Activated T-cell treated with anti-CD3 and anti-CD28 coated beads for 4 hours (primary cell): ENCODE data around the gene UBQLN1.
"Not testable (repeated sequence)": the region's sequence is repeated elsewhere in the genome, so short reads cannot be mapped to it uniquely, and the experiment has no call there.

ENCODE experiments used
- DNase-seq: peaks from one replicate; pipeline ENCODE4 v3.0.0-alpha.2; 2020

Gene UBQLN1

DNA sequence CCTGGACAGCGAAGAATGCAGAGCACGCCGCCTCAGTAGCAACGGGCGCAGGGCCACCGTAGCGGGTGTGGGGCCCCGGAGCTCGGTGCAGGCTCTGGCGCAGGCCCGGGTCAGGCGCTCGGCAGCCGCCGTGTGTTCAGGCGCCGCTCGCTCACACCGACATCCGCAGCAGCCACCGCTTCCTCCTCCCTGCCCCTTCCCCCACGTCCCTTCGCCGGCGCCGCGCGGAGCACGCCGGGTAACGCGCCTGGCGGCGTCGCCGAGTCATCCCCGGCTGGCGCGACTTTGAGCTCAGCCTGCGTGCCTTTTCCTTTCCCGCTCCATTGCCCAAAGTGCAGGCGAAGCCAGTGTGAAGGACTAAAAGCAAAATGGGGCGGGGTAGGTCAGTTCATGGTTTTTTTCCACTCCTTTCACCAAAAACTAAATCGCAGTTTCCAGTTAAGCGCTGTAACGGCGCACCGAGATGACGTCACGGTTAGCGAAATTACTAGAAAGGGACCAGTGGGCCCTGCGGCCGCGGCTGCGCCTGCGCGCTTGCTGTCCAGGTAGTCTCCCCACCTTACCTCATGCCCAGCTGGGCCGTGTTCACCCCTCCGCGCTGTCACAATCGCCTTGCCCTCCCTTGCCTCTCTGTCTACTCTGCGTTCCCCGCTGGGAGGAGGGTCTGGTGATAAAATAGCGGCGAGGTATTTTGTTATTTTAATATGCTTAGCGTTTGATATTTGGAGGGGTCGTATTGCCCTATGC is at the start of gene UBQLN1:
Gene UBQLN1 (minus strand): TSS at position 191 of the 747 bp plus-strand sequence. CDS start 279 bp downstream, outside the sequence.
- peak; percentile 87 for DNase-seq

DNA sequence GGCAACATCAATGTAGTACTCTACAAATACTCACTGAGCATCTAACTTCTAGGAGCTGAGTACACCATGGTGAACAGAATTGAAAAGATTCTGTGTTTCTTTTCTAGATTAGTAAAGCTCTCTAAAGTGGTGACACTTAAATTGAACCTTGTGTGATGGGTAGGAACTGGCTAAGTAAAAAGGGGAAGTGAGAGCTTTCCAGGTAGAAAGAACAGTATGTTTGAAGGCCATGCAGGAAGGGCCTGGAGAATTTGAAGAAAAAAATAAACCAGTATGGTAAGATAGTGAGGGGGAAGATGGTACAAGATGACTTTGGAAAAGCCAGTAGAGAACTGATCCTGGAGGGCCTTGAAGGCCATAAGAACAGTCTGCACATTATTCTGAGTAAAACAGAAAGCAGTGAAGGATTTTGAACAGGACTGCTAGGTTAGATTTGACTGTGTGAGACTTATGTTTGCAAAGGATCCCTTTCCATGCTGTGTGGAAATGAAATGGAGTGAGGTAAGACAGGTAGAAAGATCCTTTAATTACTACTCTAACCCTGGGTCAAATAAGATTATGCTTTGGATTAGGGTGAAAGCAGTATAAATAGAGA is 46.7 kb upstream of the UBQLN1 start:
- DNase-seq = no peak

DNA sequence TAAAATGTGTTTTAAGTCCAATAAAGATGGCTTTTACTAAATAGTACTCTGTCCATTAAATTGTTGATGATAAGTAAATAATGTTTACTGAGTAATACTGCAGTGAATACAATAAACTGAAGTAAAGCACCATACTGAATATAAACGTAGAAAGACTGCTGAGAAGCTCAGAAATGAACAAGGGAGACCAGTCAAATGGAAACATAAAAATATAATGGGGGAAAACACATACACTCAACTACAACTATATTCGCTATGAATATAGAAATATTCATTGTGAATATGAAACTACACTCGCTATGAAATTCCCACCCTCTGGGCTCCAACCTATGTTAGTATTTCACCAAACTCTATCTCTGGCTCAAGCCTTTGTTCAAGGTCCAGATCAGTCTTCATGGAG is 41.9 kb upstream of the UBQLN1 start:
- DNase-seq = no peak

DNA sequence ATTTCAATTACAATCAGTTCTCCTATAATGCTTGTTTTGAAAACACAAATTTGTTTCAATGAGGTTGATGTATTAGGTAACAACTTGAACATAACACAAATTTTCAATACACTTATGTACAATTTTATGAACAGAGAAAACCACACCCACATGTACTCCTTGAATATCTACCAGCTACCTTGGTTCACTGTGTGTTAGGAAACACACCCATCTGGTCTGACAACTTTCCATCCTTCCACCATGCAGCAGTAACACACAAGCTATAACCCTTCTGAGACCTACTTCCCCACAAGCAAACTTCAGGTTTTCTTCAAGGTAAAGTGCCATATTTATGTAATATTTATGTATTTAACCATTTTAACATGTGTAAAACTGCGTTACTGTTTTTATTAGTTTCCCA is 36.4 kb upstream of the UBQLN1 start:
- DNase-seq = no peak

DNA sequence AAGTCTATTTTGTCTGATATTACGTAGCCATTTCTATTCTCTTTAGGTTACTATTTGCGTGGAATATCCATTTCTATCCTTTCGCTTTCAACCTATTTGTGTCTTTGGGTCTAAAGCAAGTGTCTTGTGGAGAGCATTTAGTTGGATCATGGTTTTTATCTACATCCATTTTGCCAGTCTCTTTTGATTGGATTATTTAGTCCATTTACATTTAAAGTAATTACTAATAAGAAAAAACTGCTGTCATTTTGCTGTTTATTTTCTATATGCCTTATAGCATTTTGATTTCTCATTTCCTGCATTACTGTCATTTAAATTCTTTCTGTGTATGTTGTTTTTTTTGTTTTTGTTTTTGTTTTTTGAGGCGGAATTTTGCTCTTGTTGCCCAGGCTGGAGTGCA is 26.0 kb upstream of the UBQLN1 start:
- DNase-seq = no peak

DNA sequence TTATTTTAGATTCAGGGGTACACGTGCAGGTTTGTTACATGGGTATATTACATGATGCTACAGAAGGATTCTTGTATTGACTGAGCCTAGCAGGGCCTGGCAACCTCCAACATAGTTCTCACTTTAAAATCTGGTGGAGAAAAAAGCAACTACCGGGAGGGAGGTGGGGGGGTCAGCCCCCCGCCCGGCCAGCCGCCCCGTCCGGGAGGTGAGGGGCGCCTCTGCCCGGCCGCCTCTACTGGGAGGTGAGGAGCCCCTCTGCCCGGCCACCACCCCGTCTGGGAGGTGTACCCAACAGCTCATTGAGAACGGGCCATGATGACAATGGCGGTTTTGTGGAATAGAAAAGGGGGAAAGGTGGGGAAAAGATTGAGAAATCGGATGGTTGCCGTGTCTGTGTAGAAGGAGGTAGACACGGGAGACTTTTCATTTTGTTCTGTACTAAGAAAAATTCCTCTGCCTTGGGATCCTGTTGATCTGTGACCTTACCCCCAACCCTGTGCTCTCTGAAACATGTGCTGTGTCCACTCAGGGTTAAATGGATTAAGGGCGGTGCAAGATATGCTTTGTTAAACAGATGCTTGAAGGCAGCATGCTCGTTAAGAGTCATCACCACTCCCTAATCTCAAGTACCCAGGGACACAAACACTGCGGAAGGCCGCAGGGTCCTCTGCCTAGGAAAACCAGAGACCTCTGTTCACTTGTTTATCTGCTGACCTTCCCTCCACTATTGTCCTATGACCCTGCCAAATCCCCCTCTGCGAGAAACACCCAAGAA is 21.0 kb upstream of the UBQLN1 start:
- not testable (repeated sequence) for DNase-seq

DNA sequence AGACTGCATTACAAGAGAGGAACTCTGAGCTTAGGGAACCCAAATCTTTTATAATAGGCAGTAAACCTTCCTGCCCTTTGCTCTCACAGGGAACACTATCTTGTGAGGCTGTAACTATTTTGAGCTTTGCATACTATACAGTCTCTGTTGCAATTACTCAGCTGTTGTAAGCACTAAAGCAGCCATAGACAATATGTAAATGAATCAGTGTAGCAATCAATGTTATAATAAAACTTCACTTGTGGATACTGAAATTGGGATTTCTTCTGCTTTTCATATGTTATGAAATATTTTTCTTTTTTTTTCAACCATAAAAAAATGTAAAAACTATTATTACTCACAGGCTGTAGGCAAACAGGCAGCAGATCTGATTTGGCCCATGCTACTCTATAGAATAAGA is 16.7 kb upstream of the UBQLN1 start:
- no peak for DNase-seq

DNA sequence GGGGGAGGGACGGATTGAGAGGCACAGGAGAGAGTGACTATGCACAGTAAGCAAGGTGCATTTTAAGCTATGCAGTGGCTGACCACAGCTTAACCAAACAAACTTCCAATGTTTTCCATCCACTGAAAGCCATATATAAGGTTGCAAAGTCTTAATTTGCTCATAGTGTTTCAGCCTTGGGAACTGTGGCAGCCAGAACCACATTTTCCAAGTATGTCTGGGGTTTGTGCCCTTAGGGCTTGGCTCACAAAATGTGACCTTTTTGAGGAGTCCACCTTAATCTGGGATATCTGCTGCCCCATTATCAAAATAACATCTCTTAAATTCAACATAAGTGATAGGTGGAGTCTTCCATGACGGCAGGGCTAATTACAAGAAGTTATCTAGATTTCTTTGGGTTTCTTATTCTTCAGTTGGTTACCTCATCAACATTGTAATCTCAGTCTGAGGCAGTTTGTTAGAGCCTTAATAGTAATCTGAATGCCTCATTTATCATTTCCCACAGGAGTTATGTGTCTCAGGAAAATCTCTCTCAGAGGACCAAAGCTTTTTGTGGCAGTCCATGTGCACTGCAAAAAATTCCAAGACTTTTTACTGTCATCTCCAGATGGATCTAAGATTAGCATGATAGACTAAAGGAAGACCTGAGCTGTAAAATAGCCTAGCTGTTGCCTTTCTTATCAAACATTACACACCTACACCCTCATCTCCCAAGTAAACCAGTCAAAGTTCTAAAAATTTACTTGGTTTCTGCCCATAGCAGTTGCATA is 15.2 kb upstream of the UBQLN1 start:
- DNase-seq = no peak

DNA sequence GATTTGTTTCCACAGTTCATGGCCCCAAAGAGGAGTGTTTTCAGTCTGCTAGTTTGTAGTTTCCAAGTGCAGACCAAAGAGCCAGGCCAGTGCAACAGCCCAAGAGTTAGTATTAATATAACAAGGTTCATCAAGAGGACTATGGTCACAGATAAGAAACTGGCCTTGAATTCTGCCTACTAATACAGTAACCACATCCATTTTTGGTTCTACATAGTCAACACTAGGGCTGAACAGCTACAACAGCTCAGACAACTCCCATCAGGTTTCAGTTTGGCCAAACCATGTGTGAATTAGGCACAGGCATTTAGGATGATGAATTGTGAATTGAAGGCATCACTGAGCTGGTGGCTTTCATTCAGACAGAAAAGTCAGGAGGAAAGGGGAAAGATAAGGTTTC is 13.8 kb upstream of the UBQLN1 start:
- no peak for DNase-seq

DNA sequence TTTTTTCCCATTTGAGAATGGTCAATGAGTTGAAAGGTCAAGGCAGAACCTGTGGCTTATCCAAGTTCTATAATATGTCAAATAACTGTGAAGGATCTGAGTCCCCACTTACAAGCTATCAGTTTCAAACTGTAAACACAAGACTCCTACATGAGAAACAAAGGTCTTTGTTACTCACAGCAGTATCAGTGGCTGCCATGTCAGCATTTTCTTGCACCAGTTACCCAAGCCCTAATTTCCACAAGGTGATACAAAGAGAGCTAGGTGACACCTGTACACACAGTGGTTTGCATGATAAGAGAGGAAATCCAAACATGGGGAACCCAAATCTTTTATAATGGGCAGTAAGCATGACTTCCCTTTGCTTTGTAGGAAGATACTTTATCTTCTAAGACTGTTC is 8.0 kb upstream of the UBQLN1 start:
- no peak for DNase-seq

DNA sequence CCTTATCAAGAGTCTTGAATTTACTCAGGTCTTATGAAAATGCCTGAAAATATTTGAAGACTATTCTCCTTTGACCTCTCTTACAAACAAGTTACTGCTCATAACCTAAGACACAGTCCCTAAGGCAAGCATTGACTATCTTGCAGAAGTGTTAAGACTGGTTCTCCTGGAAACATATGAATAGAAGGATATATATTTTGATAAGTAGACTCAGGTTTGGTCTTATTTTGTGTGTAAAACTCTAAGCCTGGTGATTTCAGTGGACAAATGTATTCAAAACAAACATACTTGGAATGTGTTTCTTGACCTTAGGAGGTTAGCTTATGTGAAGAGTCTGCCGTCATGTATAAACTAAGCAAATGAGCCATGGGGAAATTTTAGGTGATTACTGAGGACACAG is 7.5 kb upstream of the UBQLN1 start:
- no peak for DNase-seq

DNA sequence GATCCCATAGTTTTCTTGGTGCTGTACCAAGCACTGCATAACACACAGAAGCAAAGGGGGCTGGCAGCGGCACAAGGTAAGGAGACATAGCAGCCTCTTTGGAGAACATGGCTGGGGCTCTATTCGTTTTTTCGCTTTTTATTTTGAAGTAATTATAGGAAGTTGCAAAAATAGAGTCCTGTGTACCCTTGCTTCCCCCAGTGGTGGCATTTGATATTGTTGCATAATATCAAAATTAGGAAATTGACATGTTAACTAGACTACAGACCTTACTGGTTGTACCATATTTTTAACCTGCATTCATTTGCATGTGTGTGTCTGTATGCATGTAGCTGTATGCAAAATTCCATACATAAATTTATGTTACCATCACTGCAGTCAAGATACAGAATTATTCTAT is 6.6 kb upstream of the UBQLN1 start:
- no peak for DNase-seq

DNA sequence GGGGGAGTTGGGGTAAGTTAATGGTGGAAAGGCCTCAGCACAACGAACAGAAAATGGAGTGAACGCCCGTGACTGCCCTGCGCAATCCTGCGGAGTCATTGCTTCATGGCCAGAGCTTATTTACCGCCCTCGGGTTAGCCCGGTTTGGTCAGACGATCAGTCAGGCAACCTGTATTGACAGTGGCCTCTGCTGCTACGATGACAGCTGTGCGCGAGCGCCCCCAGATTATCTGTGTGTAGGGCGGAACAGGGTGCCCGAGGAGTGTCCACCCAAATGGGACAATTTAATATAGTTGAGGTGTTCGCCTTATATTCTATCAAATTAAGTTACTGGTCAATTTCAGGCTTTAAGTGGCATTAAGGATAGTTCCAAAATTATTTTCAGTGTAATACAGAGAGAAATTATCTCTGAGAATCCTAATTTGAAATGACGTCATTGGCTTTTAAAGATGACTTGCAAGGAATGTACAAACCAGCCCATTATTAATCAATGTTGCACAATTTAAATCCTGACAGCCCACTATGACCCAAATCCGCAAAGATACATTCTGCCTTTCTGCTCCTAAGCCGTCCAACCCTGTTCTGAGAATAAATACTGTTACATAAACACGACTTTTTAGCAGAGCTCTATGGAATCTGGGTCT is 879 bp upstream of the UBQLN1 start:
- peak; percentile 32 for DNase-seq

DNA sequence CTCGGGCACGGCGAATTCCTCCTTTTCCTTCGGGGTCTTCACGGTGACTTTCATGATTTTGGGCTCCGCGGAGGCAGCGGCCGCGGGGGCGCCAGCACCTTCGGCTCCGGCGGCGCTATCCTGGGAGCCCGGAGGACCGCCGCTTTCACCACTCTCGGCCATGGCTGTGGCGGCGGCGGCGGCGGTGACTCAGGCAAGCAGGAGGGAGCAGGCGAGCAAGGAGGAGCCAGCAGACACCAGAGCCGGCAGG is 315 bp downstream of the UBQLN1 start:
- DNase-seq = peak; percentile 55

DNA sequence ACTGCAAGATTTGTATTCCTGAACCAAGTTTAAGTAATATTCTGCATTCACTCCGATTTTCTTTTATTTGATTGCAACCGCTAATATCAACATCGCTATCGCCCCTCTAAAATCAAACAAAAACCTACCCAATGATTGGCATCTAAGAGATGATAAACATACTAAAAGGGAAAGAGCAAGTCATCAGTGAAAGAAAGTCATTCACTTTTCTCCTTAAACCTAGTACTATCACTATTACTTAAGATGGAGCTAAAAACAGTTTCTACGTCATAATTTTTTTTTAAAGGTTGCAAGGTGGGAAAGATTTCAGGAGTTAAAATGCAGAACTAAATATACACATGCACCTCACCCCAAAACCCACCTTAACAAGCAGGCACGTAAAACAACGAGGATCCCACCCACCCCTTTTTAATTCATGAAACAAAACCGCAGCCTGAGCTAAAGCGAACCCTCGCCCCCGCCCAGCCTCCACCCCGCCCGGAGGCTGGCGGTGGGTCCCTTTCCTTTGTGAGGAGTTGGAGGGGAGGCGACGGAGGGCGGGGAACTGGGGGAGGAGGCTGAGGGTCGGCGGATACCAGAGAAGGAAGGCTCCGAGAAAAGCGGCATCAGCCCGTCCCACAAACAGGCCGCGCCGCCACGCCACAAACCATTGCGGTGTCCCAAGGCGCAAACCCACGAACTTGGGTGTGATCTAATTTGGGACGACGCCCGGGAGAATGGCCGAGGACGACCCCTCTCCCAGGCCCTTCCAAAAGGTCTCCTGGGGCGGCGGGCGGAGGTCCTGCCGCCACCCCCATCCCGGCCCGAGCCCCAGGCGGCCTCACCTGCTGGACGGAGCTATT is 861 bp downstream of the UBQLN1 start:
- peak; percentile 58 for DNase-seq

DNA sequence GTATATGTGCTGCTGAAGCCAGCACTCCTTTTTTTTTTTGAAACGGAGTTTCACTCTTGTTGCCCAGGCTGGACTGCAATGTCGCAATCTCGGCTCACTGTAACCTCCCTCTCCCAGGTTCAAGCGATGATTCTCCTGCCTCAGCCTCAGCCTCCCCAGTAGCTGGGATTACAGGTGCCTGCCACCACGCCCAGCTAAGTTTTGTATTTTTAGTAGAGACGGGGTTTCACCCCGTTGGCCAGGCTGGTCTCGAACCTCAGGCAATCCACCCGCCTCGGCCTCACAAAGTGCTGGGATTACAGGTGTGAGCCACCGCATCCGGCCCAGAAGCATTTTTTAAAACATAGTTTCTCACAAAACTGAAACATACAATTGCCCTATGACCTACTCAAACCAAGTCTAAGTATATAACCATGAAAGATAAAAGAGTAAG is 2.5 kb downstream of the UBQLN1 start:
- DNase-seq = not testable (repeated sequence)

DNA sequence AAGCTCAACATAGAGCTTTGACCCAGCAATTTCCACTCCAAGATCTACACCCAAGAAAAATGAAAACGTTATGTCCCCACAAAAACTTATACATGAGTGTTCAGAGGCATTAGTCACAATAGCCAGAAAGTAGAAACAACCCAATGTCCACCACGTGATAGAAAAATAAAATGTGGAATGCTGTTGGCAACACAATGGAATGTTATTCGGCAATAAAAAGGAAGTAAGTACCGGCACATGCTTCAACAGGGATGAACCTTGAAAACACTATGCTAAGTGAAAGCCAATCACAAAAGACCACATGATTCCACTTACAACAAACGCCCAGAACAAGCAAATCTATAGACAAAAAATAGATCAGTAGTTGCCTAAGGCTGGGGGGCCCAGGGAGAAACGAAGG is 6.0 kb downstream of the UBQLN1 start:
- DNase-seq = no peak

DNA sequence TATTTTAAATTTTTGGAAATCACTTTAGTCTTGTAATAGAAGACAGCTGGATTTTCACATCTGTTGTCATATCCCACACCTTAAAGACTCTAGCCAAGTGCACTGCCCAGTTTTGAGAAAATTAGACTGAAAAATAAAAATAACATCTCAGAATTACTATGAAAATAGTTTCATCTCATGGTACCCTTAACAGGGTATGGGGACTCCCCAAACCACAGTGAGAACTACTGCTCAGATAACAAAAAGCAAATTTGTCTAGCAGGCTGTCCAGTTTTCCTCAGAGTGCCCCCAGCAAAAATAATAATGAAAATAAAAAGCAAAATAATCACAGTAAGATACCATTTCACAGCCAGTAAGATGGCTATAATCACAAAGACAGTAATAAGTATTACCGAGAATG is 6.5 kb downstream of the UBQLN1 start:
- DNase-seq = no peak

DNA sequence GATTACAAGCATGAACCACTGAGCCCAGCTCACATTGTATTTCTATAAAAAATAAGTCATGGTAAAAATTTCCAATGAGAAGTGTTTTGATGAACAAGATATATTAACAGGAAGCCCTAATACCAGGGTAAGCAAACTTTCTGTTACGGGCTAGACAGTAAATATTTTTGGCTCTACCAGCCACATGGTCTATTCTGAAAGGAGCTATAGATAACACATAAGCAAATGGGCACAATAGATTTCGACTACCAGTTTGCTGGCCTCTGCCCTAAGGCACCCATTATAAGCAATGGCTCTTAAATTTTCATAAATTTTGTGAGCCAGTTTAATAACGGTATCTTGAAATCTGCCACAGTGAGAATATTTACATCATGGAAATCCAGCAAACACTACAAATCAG is 8.1 kb downstream of the UBQLN1 start:
- no peak for DNase-seq

DNA sequence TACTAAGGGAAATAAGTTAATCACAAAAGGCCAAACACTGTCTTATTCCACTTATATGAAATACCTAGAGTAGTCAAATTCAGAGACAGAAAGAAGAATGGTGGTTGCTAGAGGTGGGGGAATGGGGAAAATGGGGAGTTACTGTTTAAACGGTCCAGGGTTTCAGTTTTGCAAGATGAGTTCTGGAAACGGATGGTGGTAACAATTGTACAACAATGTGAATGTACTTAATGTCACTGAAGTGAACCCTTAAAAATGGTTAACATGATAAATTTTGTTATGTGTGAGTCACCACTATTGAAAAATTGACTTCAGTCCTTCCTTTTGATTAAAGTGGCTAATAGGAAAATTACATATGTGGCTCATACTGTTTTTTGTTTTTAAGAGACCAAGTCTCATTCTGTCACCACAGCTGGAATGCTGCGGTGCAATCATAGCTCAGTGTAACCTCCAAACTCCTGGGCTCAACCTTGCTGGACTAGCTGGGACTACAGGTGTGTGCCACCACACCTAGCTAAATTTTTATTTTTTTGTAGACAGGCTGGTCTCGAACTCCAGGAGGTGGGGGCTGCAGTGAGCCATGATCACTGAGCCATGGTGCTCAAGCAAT is 8.7 kb downstream of the UBQLN1 start:
- no peak for DNase-seq

DNA sequence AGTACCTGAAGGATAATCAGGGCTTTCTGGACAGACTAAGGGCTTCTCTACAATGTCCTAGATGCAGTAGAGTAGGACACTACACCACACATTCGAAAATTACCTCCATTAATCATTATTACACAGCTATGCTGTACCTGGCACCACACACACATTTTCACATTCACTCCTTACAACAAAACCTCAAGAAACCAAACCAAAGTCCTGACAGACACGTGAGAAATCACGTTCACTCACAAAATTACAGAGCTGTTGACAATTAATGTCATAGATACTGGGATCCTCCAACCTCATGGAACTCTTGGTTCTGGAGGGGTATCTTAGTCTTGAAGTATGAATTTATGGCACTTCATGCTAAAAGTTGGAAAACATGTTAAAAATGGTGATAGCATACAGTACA is 16.3 kb downstream of the UBQLN1 start:
- DNase-seq = no peak

DNA sequence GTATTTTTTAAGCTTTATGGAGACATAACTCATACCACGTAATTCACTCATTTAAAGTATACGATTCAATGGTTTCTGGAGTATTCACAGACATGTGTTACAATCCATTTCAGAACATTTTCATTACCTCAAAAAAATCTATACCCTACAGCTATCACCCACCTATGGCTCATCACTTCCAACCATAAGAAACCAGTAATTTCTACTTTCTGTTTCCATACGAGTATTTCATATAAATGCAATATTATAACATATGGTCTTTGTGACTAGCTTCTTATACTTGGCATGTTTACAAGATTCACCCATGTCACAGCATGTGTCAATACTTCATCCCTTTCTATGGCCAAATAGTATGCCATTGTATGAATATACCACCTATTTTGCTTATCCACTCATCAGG is 18.8 kb downstream of the UBQLN1 start:
- no peak for DNase-seq
